Keratinocyte (primary cell): Measurements from ENCODE around the gene CRK. TPM values are rescaled to one million over a fixed set of nuclear protein-coding genes. Genes with fewer than 3 reads are reported as not detected.

Source experiments
- DNase-seq: peaks from one replicate; pipeline ENCODE4 v3.0.0-alpha.2; 2011; ENCODE audit warnings: low read depth, missing footprints, low spot score
- FAIRE-seq: peaks from 2 replicates; lab custom pipeline; 2011; peaks lifted over from hg19 to GRCh38; lab: Jason Lieb, UNC
- H2AFZ ChIP-seq: 2 replicates; pipeline ENCODE4 v1.6.0; 2012; ENCODE audit warnings: low read length, control low read depth, inconsistent platforms; ENCODE audit not compliant: control insufficient read depth
- H3K27ac ChIP-seq: 2 replicates; pipeline ENCODE4 v1.5.1; 2011; ENCODE audit warnings: low read length; ENCODE audit not compliant: control insufficient read depth, insufficient read depth
- H3K27me3 ChIP-seq: 3 replicates; pipeline ENCODE4 v1.6.0; 2011; ENCODE audit warnings: low read length; ENCODE audit not compliant: control insufficient read depth, insufficient read depth; ENCODE audit errors: extremely low read depth
- H3K36me3 ChIP-seq, 2 experiments: 2 replicates in 1 of 2; 3 replicates in 1 of 2; pipeline ENCODE4 v1.5.1; 2011; ENCODE audit warnings: low read length in 2 of 2, mild to moderate bottlenecking in 1 of 2; ENCODE audit not compliant: control insufficient read depth in 2 of 2, insufficient read depth in 2 of 2; ENCODE audit errors: extremely low read depth in 1 of 2
- H3K4me1 ChIP-seq: 3 replicates; pipeline ENCODE4 v1.5.1; 2011; ENCODE audit warnings: low read length; ENCODE audit not compliant: control insufficient read depth, insufficient read depth; ENCODE audit errors: extremely low read depth
- H3K4me2 ChIP-seq: 3 replicates; pipeline ENCODE4 v1.6.0; 2011; ENCODE audit warnings: low read depth, low read length; ENCODE audit not compliant: control insufficient read depth, insufficient read depth; ENCODE audit errors: extremely low read depth
- H3K4me3 ChIP-seq, 3 experiments: fragments of 200-600 bp in 1 of 3; sonication (generic) in 1 of 3; 2 replicates in 2 of 3; 3 replicates in 1 of 3; pipeline ENCODE4 v1.5.1; 2011 to 2016; ENCODE audit warnings: low read length in 3 of 3, mild to moderate bottlenecking in 3 of 3, control low read depth in 2 of 3, inconsistent platforms in 1 of 3, low read depth in 1 of 3, mixed read lengths in 1 of 3, mixed run types in 1 of 3, moderate library complexity in 1 of 3; ENCODE audit not compliant: control insufficient read depth in 2 of 3, insufficient read depth in 2 of 3; ENCODE audit errors: extremely low read depth in 1 of 3
- H3K79me2 ChIP-seq: 2 replicates; pipeline ENCODE4 v1.6.0; 2012; ENCODE audit warnings: low read length; ENCODE audit not compliant: control insufficient read depth, insufficient read depth
- H3K9ac ChIP-seq: 3 replicates; pipeline ENCODE4 v1.6.0; 2011; ENCODE audit warnings: low read length; ENCODE audit not compliant: control insufficient read depth, insufficient read depth; ENCODE audit errors: extremely low read depth
- H3K9me1 ChIP-seq: 3 replicates; pipeline ENCODE4 v1.6.0; 2011; ENCODE audit warnings: low read length; ENCODE audit not compliant: control insufficient read depth, insufficient read depth; ENCODE audit errors: extremely low read depth
- H3K9me3 ChIP-seq: 2 replicates; pipeline ENCODE4 v1.5.1; 2012; ENCODE audit warnings: low read depth, low read length; ENCODE audit not compliant: control insufficient read depth
- H4K20me1 ChIP-seq: 3 replicates; pipeline ENCODE4 v1.6.0; 2011; ENCODE audit warnings: low read length; ENCODE audit not compliant: control insufficient read depth, insufficient read depth; ENCODE audit errors: extremely low read depth
- EZH2 ChIP-seq: IDR thresholded peaks from one replicate; pipeline ENCODE4 v1.6.1; 2012; ENCODE audit warnings: inconsistent platforms, mild to moderate bottlenecking, low read length, moderate library complexity
- dilution Hi-C: fragments of 300-500 bp; cut with MboI; formaldehyde crosslinking; loops from one replicate; pipeline ENCODE4 v1.7.0; 2020; ENCODE audit warnings: low sequenced_read_pairs; ENCODE audit not compliant: extremely low pct_ligation_motif_present
- polyA plus RNA-seq, 5 experiments: library from polyadenylated mRNA; depleted of rRNA in 3 of 5; stranded (reverse) in 3 of 5; stranded (forward) in 1 of 5; unstranded in 1 of 5; fragments of >200 nt; gene quantifications; 1 replicate in 1 of 5; 2 replicates in 3 of 5; 3 replicates in 1 of 5; pipeline versions ENCODE4 v1.2.1 to v1.2.3, GENCODE V29; 2011 to 2012; ENCODE audit warnings: missing spikeins in 2 of 5, low read depth in 1 of 5, low replicate concordance in 1 of 5
- TF ChIP-seq, protein P1 (sequence below), 3 experiments: IDR thresholded peaks in 1 of 3; conservative IDR thresholded peaks in 1 of 3; optimal IDR thresholded peaks in 1 of 3; 2 replicates in 2 of 3; 3 replicates in 1 of 3; pipeline versions ENCODE3 to v1.5.1; 2011; ENCODE audit warnings: low read length in 3 of 3, mild to moderate bottlenecking in 3 of 3, moderate library complexity in 2 of 3, control low read depth in 1 of 3, inconsistent platforms in 1 of 3; ENCODE audit not compliant: insufficient read depth in 2 of 3; ENCODE audit errors: extremely low read depth in 1 of 3

The CRK gene
- polyA plus RNA-seq, 1 donor (not counting 4 experiments of a cell fraction or from before 2014, with no cell fraction given) = 127 TPM

DNA sequence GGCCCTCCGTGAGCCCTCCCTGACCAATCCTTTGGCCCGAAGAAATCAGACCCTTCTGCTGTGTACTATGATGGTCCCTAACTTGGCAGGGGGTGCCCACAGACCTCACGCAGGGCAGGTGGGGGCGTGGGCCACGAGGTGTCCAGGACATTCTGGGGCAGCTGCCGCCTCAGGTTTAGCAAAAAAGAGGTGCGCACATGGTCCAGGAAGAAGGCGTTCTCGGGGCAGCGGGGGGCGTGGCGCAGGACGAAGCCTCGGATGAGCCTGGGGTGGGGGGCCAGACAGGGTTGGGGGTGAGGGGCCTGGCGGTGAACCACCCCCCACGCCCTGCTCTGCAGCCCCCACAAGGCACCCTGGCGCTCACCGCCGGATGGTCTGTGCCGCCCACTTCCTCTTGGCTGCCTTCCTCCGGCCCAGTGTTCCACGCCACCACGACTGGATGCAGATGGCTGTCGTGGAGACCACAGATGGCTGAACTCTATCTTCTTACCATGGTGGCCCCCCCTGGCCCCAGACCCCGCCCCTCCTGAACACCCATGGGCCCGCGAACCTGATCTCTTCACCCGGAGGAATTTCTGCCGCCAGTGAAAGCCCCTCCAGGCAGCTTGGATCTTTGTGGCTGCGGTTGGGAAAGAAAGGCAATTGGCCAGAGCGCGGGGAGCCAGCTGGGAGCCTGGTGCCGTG is 14.2 kb upstream of the CRK start:
- Histone ChIP-seq H3K4me1 (no peaks in the 10 kb centered on the region), H3K36me3 (peaks cover 39 to 40% of the 10 kb centered on the region in 2 experiments), H3K4me2 (no peak overlapping the region), H3K9ac (no peak overlapping the region), H4K20me1 (no peaks in the 10 kb centered on the region), H3K4me3 (no peak overlapping the region), H3K27me3 (no peaks in the 10 kb centered on the region), H2AFZ (no peak overlapping the region), H3K27ac (no peak overlapping the region), H3K9me1 (no peaks in the 10 kb centered on the region), H3K79me2 (no peaks in the 10 kb centered on the region), H3K9me3 (no peaks in the 10 kb centered on the region)
- TF ChIP-seq, protein P1, sequence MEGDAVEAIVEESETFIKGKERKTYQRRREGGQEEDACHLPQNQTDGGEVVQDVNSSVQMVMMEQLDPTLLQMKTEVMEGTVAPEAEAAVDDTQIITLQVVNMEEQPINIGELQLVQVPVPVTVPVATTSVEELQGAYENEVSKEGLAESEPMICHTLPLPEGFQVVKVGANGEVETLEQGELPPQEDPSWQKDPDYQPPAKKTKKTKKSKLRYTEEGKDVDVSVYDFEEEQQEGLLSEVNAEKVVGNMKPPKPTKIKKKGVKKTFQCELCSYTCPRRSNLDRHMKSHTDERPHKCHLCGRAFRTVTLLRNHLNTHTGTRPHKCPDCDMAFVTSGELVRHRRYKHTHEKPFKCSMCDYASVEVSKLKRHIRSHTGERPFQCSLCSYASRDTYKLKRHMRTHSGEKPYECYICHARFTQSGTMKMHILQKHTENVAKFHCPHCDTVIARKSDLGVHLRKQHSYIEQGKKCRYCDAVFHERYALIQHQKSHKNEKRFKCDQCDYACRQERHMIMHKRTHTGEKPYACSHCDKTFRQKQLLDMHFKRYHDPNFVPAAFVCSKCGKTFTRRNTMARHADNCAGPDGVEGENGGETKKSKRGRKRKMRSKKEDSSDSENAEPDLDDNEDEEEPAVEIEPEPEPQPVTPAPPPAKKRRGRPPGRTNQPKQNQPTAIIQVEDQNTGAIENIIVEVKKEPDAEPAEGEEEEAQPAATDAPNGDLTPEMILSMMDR (optimal IDR thresholded peaks at IDR 0.05 in 1 of 3, IDR thresholded peaks at IDR 0.05 in 1 of 3, conservative IDR thresholded peaks at IDR 0.05 in 1 of 3; ENCODE audit: extremely low read depth in 1 of 3, insufficient read depth in 2 of 3, low read length in 3 of 3) = no peak
- TF ChIP-seq EZH2 = no peak
- DNase-seq (no peak), FAIRE-seq (no peak)
- dilution Hi-C loops = no loop called here

DNA sequence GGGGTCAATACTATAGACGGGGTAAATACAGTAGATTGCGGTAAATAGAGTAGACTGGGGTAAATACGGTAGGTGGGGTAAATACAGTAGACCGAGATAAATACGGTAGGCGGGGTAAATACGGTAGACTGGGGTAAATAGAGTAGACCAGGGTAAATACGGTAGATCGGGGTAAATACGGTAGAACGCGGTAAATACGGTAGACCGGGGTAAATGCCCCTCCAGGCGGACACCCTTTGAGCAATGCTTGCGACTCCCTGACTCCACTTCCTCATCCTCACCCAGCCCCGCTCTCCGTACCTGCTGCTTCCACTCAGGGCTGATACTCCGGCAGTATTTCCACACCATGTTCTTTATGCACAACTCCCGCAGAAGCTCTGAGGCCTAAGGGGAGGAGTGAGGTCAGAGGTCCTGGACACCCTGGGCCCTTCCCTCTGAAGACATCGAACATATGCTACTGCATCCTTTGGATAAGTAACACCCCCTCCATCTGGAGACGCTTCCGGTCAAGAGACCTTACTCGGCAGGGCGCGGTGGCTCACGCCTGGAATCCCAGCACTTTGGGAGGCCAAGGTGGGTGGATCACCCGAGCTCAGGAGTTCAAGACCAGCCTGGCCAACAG is 13.3 kb upstream of the CRK start:
- dilution Hi-C loops = no loop called here
- no peak overlapping the region for H3K27ac ChIP-seq
- no peak for TF ChIP-seq EZH2
- TF ChIP-seq, protein P1 (optimal IDR thresholded peaks at IDR 0.05 in 1 of 3, IDR thresholded peaks at IDR 0.05 in 1 of 3, conservative IDR thresholded peaks at IDR 0.05 in 1 of 3; ENCODE audit: extremely low read depth in 1 of 3, insufficient read depth in 2 of 3, low read length in 3 of 3) = no peak
- H3K9me1 ChIP-seq = no peaks in the 10 kb centered on the region
- FAIRE-seq (no peak), DNase-seq (no peak)
- no peak overlapping the region for H2AFZ ChIP-seq
- peaks cover 40 to 44% of the 10 kb centered on the region in 2 experiments for H3K36me3 ChIP-seq
- H3K79me2 ChIP-seq = no peaks in the 10 kb centered on the region
- no peak overlapping the region for H3K4me2 ChIP-seq
- no peaks in the 10 kb centered on the region for H4K20me1 ChIP-seq
- no peaks in the 10 kb centered on the region for H3K4me1 ChIP-seq
- no peak overlapping the region for H3K9ac ChIP-seq
- H3K9me3 ChIP-seq = no peaks in the 10 kb centered on the region
- no peaks in the 10 kb centered on the region for H3K27me3 ChIP-seq
- H3K4me3 ChIP-seq = no peak overlapping the region
